AG04450 (cell line): Measurements from ENCODE around the gene SPNS3. TPM values are rescaled to one million over a fixed set of nuclear protein-coding genes. Genes with fewer than 3 reads are reported as not detected.

Source experiments
- CTCF ChIA-PET: fragments of 300-600, 350-600 bp; formaldehyde crosslinking; extraction: SDS; loops from one replicate; lab custom pipeline; 2022; ENCODE audit warnings: antibody characterized with exemption, inconsistent platforms; lab: Charles Lee
- POLR2A ChIA-PET: fragments of 350-600 bp; formaldehyde crosslinking; extraction: SDS; loops from one replicate; lab custom pipeline; 2021; ENCODE audit warnings: antibody characterized with exemption, inconsistent platforms; lab: Yijun Ruan, JAX
- DNase-seq: peaks from one replicate; pipeline ENCODE4 v3.0.0-alpha.2; 2011; ENCODE audit warnings: low read depth, low spot score
- H3K27ac ChIP-seq: one replicate; pipeline ENCODE4 v1.5.1; 2012; ENCODE audit warnings: low read depth, low read length, control low read depth
- H3K27me3 ChIP-seq: one replicate; pipeline ENCODE4 v1.6.0; 2012; ENCODE audit warnings: low read length; ENCODE audit not compliant: control insufficient read depth, insufficient read depth
- H3K4me3 ChIP-seq: 2 replicates; pipeline ENCODE4 v1.5.1; 2011; ENCODE audit warnings: mild to moderate bottlenecking, low read depth, low read length, control low read depth
- H3K9me3 ChIP-seq: 2 replicates; pipeline ENCODE4 v1.5.1; 2012; ENCODE audit warnings: low read length; ENCODE audit not compliant: control insufficient read depth, insufficient read depth
- CTCF ChIP-seq: IDR thresholded peaks from 2 replicates; pipeline ENCODE4 v1.5.1; 2011; ENCODE audit warnings: low read depth, low read length, control low read depth, inconsistent platforms
- polyA plus RNA-seq: library from polyadenylated mRNA; depleted of rRNA; stranded (reverse); fragments of >200 nt; gene quantifications from 2 replicates; pipeline ENCODE4 v1.2.3, GENCODE V29; 2011

SPNS3 gene
- polyA plus RNA-seq, 1 experiment, result not detected

GRCh38 chr17:4460661-4461060 lies 26.9 kb downstream of the SPNS3 start:
- Histone ChIP-seq H3K27me3 (peaks cover 9% of the 10 kb centered on the region), H3K9me3 (peaks cover 3% of the 10 kb centered on the region), H3K4me3 (no peak overlapping the region), H3K27ac (no peak overlapping the region)
- ChIA-PET CTCF (no interaction called here), POLR2A (no interaction called here)
- no peak for DNase-seq
- no peak for TF ChIP-seq CTCF

GRCh38 chr17:4463818-4464476 lies 30.2 kb downstream of the SPNS3 start:
- no peak overlapping the region for H3K4me3 ChIP-seq
- TF ChIP-seq CTCF, result no peak
- POLR2A ChIA-PET, result interaction anchor here (0.7 kb wide), 1 partner anchor 11 kb away, joined by 7 read pairs; no protein-coding TSS in a partner anchor
- peaks cover 3% of the 10 kb centered on the region for H3K9me3 ChIP-seq
- DNase-seq, result no peak
- peaks cover 6% of the 10 kb centered on the region for H3K27me3 ChIP-seq
- CTCF ChIA-PET, result no interaction called here
- no peak overlapping the region for H3K27ac ChIP-seq

GRCh38 chr17:4465786-4466185 lies 32.0 kb downstream of the SPNS3 start:
- ChIA-PET CTCF (no interaction called here), POLR2A (no interaction called here)
- Histone ChIP-seq H3K27ac (no peak overlapping the region), H3K27me3 (peaks cover 6% of the 10 kb centered on the region), H3K4me3 (no peak overlapping the region), H3K9me3 (no peaks in the 10 kb centered on the region)
- DNase-seq, result no peak
- TF ChIP-seq CTCF, result no peak

GRCh38 chr17:4467287-4467686 lies 33.5 kb downstream of the SPNS3 start:
- H3K27me3 ChIP-seq, result peaks cover 6% of the 10 kb centered on the region
- H3K27ac ChIP-seq, result no peak overlapping the region
- POLR2A ChIA-PET, result no interaction called here
- no peaks in the 10 kb centered on the region for H3K9me3 ChIP-seq
- DNase-seq, result no peak
- CTCF ChIA-PET, result no interaction called here
- TF ChIP-seq CTCF, result no peak
- H3K4me3 ChIP-seq, result no peak overlapping the region

- H3K27me3 ChIP-seq, result peaks cover 13% of the 10 kb centered on the region
- no peaks in the 10 kb centered on the region for H3K9me3 ChIP-seq
- no peak overlapping the region for H3K27ac ChIP-seq
- POLR2A ChIA-PET, result interaction anchor here (0.9 kb wide), 1 partner anchor 52 kb away, joined by 3 read pairs; no protein-coding TSS in a partner anchor
- no peak for DNase-seq
- no peak for TF ChIP-seq CTCF
- no peak overlapping the region for H3K4me3 ChIP-seq
- CTCF ChIA-PET, result no interaction called here
Measured at GRCh38 chr17:4469552-4469951, 35.8 kb downstream of the SPNS3 start.
